H1 (cell line): ENCODE results near the gene DAPK2.

Experiments
- ATF3 ChIP-seq: IDR thresholded peaks from 2 replicates; pipeline ENCODE4 v1.6.1; 2011; ENCODE audit warnings: low read depth, mild to moderate bottlenecking, low read length; ENCODE audit not compliant: insufficient read depth
- CBX8 ChIP-seq: fragments of 300-800, 300-1000 bp; sonication (generic); IDR thresholded peaks from 2 replicates; pipeline ENCODE4 v1.7.1; 2016; ENCODE audit warnings: low read depth, low read length, borderline replicate concordance
- CREB1 ChIP-seq: IDR thresholded peaks from 2 replicates; pipeline ENCODE4 v1.6.1; 2012; ENCODE audit warnings: inconsistent platforms
- CTCF ChIP-seq, 3 experiments: IDR thresholded peaks; 1 replicate in 2 of 3; 2 replicates in 1 of 3; pipeline versions ENCODE4 v1.5.1 to v1.6.1; 2011; ENCODE audit warnings: low read length in 3 of 3, mild to moderate bottlenecking in 3 of 3, inconsistent platforms in 2 of 3, low read depth in 1 of 3, moderate library complexity in 1 of 3; ENCODE audit not compliant: insufficient read depth in 1 of 3; ENCODE audit errors: control extremely low read depth in 1 of 3
- EGR1 ChIP-seq: IDR thresholded peaks from 2 replicates; pipeline ENCODE4 v1.6.1; 2011; ENCODE audit warnings: low read depth, low read length, borderline replicate concordance
- GABPA ChIP-seq: IDR thresholded peaks from 2 replicates; pipeline ENCODE4 v1.6.1; 2011; ENCODE audit warnings: mild to moderate bottlenecking, low read length, moderate library complexity, borderline replicate concordance; ENCODE audit not compliant: insufficient read depth
- MAX ChIP-seq: IDR thresholded peaks from 2 replicates; pipeline ENCODE4 v1.6.1; 2012; ENCODE audit warnings: inconsistent platforms
- POLR2A ChIP-seq, 2 experiments: IDR thresholded peaks; 1 replicate in 1 of 2; 2 replicates in 1 of 2; pipeline ENCODE4 v1.6.1; 2011; ENCODE audit warnings: low read depth in 2 of 2, low read length in 2 of 2, mild to moderate bottlenecking in 2 of 2; ENCODE audit errors: control extremely low read depth in 1 of 2
- POLR2AphosphoS5 ChIP-seq: IDR thresholded peaks from 2 replicates; pipeline ENCODE4 v1.6.1; 2011; ENCODE audit warnings: low read depth, low read length
- RAD21 ChIP-seq, 2 experiments: IDR thresholded peaks in 1 of 2; conservative IDR thresholded peaks in 1 of 2; 2 replicates each; pipeline ENCODE4 v1.6.1; 2011; ENCODE audit warnings: low read depth in 2 of 2, low read length in 2 of 2, improper control_type of control experiment in 1 of 2, inconsistent platforms in 1 of 2, mild to moderate bottlenecking in 1 of 2, moderate library complexity in 1 of 2
- SP1 ChIP-seq: IDR thresholded peaks from 2 replicates; pipeline ENCODE4 v1.6.1; 2011; ENCODE audit warnings: low read depth, low read length
- SUZ12 ChIP-seq: fragments of 200-600 bp; sonication (generic); IDR thresholded peaks from 2 replicates; pipeline ENCODE4 v1.6.1; 2012; ENCODE audit warnings: mild to moderate bottlenecking, inconsistent platforms, low read length, moderate library complexity, mixed read lengths
- YY1 ChIP-seq: IDR thresholded peaks from 2 replicates; pipeline ENCODE4 v1.6.1; 2011; ENCODE audit warnings: low read depth, mild to moderate bottlenecking, low read length
- ZNF274 ChIP-seq: IDR thresholded peaks from 2 replicates; pipeline ENCODE4 v1.7.0; 2012; ENCODE audit warnings: low read length, borderline replicate concordance; ENCODE audit errors: extremely low read depth

- TF ChIP-seq CTCF (IDR thresholded peaks at IDR 0.05; ENCODE audit: control extremely low read depth in 1 of 3, insufficient read depth in 1 of 3, low read depth in 1 of 3, low read length in 3 of 3), result no peak
- no peak for TF ChIP-seq ATF3
- TF ChIP-seq MAX, result no peak
- TF ChIP-seq CREB1, result no peak
- no peak for TF ChIP-seq POLR2A (IDR thresholded peaks at IDR 0.05; ENCODE audit: control extremely low read depth in 1 of 2, low read depth in 2 of 2, low read length in 2 of 2)
- no peak for TF ChIP-seq ZNF274
- TF ChIP-seq POLR2AphosphoS5, result no peak
- TF ChIP-seq GABPA, result no peak
- no peak for TF ChIP-seq YY1
- TF ChIP-seq CBX8, result no peak
- TF ChIP-seq SUZ12, result no peak
- TF ChIP-seq SP1, result no peak
- no peak for TF ChIP-seq EGR1
- TF ChIP-seq RAD21 (IDR thresholded peaks at IDR 0.05 in 1 of 2, conservative IDR thresholded peaks at IDR 0.05 in 1 of 2; ENCODE audit: low read depth in 2 of 2, low read length in 2 of 2), result no peak
Observed at GRCh38 chr15:63944681-63944955, 101.7 kb downstream of the DAPK2 start.
